H9 (cell line): ENCODE measurements around the gene EPM2A. TPM values are rescaled to one million over a fixed set of nuclear protein-coding genes. Genes with fewer than 3 reads are reported as not detected.
A peak's percentile ranks its signal among the peaks of the same experiment; 100 is the strongest.

Source experiments
- DNase-seq: peaks from one replicate; pipeline ENCODE4 v3.0.0-alpha.2; 2017
- H2AFZ ChIP-seq: one replicate; pipeline ENCODE4 v1.6.1; 2013; ENCODE audit warnings: mild to moderate bottlenecking, low read length, control low read depth, moderate library complexity
- H2AK5ac ChIP-seq: 2 replicates; pipeline ENCODE4 v1.6.1; 2013; ENCODE audit warnings: low read length, control low read depth, mixed read lengths; ENCODE audit not compliant: insufficient read length
- H2BK120ac ChIP-seq: one replicate; pipeline ENCODE4 v1.6.1; 2013; ENCODE audit warnings: low read depth, mild to moderate bottlenecking, low read length, control low read depth, inconsistent platforms; ENCODE audit not compliant: poor library complexity, severe bottlenecking
- H2BK12ac ChIP-seq: 2 replicates; pipeline ENCODE4 v1.6.1; 2013; ENCODE audit warnings: low read length, control low read depth, mixed read lengths, low read depth; ENCODE audit not compliant: insufficient read length
- H2BK15ac ChIP-seq: 2 replicates; pipeline ENCODE4 v1.6.1; 2013; ENCODE audit warnings: low read depth, low read length, control low read depth
- H2BK20ac ChIP-seq: one replicate; pipeline ENCODE4 v1.6.1; 2013; ENCODE audit warnings: low read depth, mild to moderate bottlenecking, low read length, control low read depth, inconsistent platforms; ENCODE audit not compliant: poor library complexity, severe bottlenecking
- H2BK5ac ChIP-seq: 2 replicates; pipeline ENCODE4 v1.6.1; 2013; ENCODE audit warnings: low read length, control low read depth, mixed read lengths; ENCODE audit not compliant: insufficient read length
- H3K14ac ChIP-seq: 2 replicates; pipeline ENCODE4 v1.6.1; 2013; ENCODE audit warnings: low read length, control low read depth; ENCODE audit not compliant: insufficient read depth
- H3K18ac ChIP-seq: 2 replicates; pipeline ENCODE4 v1.6.1; 2013; ENCODE audit warnings: low read depth, mild to moderate bottlenecking, mixed read lengths, low read length, control low read depth; ENCODE audit not compliant: insufficient read length
- H3K23ac ChIP-seq: 2 replicates; pipeline ENCODE4 v1.6.1; 2013; ENCODE audit warnings: low read length, control low read depth, mixed read lengths, low read depth; ENCODE audit not compliant: insufficient read length
- H3K23me2 ChIP-seq: 2 replicates; pipeline ENCODE4 v1.6.1; 2013; ENCODE audit warnings: low read depth, mild to moderate bottlenecking, mixed read lengths, low read length, control low read depth; ENCODE audit not compliant: insufficient read length, poor library complexity, severe bottlenecking
- H3K27ac ChIP-seq: 2 replicates; pipeline ENCODE4 v1.5.1; 2013; ENCODE audit warnings: low read length, control low read depth, mixed read lengths, low read depth; ENCODE audit not compliant: insufficient read length
- H3K27me3 ChIP-seq: 2 replicates; pipeline ENCODE4 v1.6.1; 2013; ENCODE audit warnings: low read length, control low read depth, inconsistent platforms; ENCODE audit not compliant: insufficient read depth
- H3K4ac ChIP-seq: 2 replicates; pipeline ENCODE4 v1.6.1; 2013; ENCODE audit warnings: low read depth, mild to moderate bottlenecking, control low read depth, inconsistent platforms, low read length, moderate library complexity
- H3K4me1 ChIP-seq: 2 replicates; pipeline ENCODE4 v1.6.1; 2013; ENCODE audit warnings: low read length, control low read depth, inconsistent platforms; ENCODE audit not compliant: insufficient read depth
- H3K4me2 ChIP-seq: 2 replicates; pipeline ENCODE4 v1.6.1; 2013; ENCODE audit warnings: low read length, control low read depth, mixed read lengths; ENCODE audit not compliant: insufficient read length, insufficient read depth
- H3K56ac ChIP-seq: 2 replicates; pipeline ENCODE4 v1.6.1; 2013; ENCODE audit warnings: low read depth, mild to moderate bottlenecking, mixed read lengths, low read length, control low read depth; ENCODE audit not compliant: insufficient read length
- H3K79me1 ChIP-seq: 2 replicates; pipeline ENCODE4 v1.6.1; 2013; ENCODE audit warnings: low read depth, mild to moderate bottlenecking, moderate library complexity, low read length, control low read depth, inconsistent platforms; ENCODE audit not compliant: insufficient read depth, poor library complexity, severe bottlenecking
- H3K79me2 ChIP-seq: 2 replicates; pipeline ENCODE4 v1.6.1; 2013; ENCODE audit warnings: low read length, control low read depth, inconsistent platforms; ENCODE audit not compliant: insufficient read depth
- H3K9ac ChIP-seq: 2 replicates; pipeline ENCODE4 v1.6.1; 2013; ENCODE audit warnings: low read length, control low read depth, mixed read lengths; ENCODE audit not compliant: insufficient read length; ENCODE audit errors: extremely low read depth
- H3K9me3 ChIP-seq: one replicate; pipeline ENCODE4 v1.6.1; 2013; ENCODE audit warnings: low read depth, low read length, inconsistent platforms; ENCODE audit not compliant: control insufficient read depth
- H3T11ph ChIP-seq: one replicate; pipeline ENCODE4 v1.6.1; 2013; ENCODE audit warnings: mild to moderate bottlenecking, low read length, control low read depth, inconsistent platforms
- H4K20me1 ChIP-seq: one replicate; pipeline ENCODE4 v1.6.1; 2013; ENCODE audit not compliant: control insufficient read depth, insufficient read length, insufficient read depth
- H4K5ac ChIP-seq: 2 replicates; pipeline ENCODE4 v1.6.1; 2013; ENCODE audit warnings: low read depth, mild to moderate bottlenecking, mixed read lengths, low read length, control low read depth; ENCODE audit not compliant: insufficient read length
- H4K8ac ChIP-seq: replicated peaks from 2 replicates; pipeline ENCODE4 v1.6.1; 2013; ENCODE audit warnings: low read length, control low read depth, mixed read lengths, low read depth; ENCODE audit not compliant: insufficient read length
- H4K91ac ChIP-seq: 2 replicates; pipeline ENCODE4 v1.6.1; 2013; ENCODE audit warnings: low read depth, mild to moderate bottlenecking, moderate library complexity, mixed read lengths, low read length, control low read depth; ENCODE audit not compliant: insufficient read length
- H3K27ac Mint-ChIP-seq, 3 experiments: 2 replicates in 2 of 3; 3 replicates in 1 of 3; pipeline ENCODE4 v1.8.0; 2020 to 2021; ENCODE audit warnings: mixed read lengths in 3 of 3, mild to moderate bottlenecking in 1 of 3, moderate library complexity in 1 of 3
- H3K27me3 Mint-ChIP-seq: 2 replicates; pipeline ENCODE4 v1.8.0; 2021; ENCODE audit warnings: low read depth, mild to moderate bottlenecking, moderate library complexity, mixed read lengths
- H3K36me3 Mint-ChIP-seq, 3 experiments: 2 replicates in 2 of 3; 3 replicates in 1 of 3; pipeline ENCODE4 v1.8.0; 2020 to 2021; ENCODE audit warnings: low read depth in 3 of 3, mixed read lengths in 3 of 3; ENCODE audit not compliant: insufficient read depth in 1 of 3
- H3K4me1 Mint-ChIP-seq, 2 experiments: 2 replicates each; pipeline ENCODE4 v1.8.0; 2020; ENCODE audit warnings: mixed read lengths in 2 of 2
- H3K4me3 Mint-ChIP-seq, 2 experiments: 2 replicates in 1 of 2; 3 replicates in 1 of 2; pipeline ENCODE4 v1.8.0; 2020 to 2021; ENCODE audit warnings: mild to moderate bottlenecking in 2 of 2, mixed read lengths in 2 of 2, moderate library complexity in 1 of 2
- H3K9me3 Mint-ChIP-seq, 2 experiments: 2 replicates in 1 of 2; 3 replicates in 1 of 2; pipeline ENCODE4 v1.8.0; 2020; ENCODE audit warnings: mild to moderate bottlenecking in 2 of 2, mixed read lengths in 2 of 2, moderate library complexity in 1 of 2
- WGBS: extraction: QIAGEN DNeasy Blood & Tissue Kit; methylation state at CpG from one replicate; pipeline ENCODE4 v1.1.7; 2013; ENCODE audit warnings: missing lambda C conversion rate, low lambda C conversion rate, mixed read lengths; ENCODE audit not compliant: insufficient read length; ENCODE audit errors: extremely low coverage; 5-methylcytosine and 5-hydroxymethylcytosine counted together
- total RNA-seq: library from RNA; stranded (reverse); gene quantifications from 2 replicates; pipeline ENCODE4 v1.2.1, GENCODE V29; 2021
- TF ChIP-seq, protein P1 (sequence below): fragments of 200-600 bp; sonication (generic); conservative IDR thresholded peaks from 3 replicates; pipeline ENCODE4 v1.8.0; 2021; ENCODE audit warnings: antibody characterized with exemption, mild to moderate bottlenecking

The EPM2A gene
- total RNA-seq, 1 experiment from 2014 or later, result 8.2 TPM

DNA sequence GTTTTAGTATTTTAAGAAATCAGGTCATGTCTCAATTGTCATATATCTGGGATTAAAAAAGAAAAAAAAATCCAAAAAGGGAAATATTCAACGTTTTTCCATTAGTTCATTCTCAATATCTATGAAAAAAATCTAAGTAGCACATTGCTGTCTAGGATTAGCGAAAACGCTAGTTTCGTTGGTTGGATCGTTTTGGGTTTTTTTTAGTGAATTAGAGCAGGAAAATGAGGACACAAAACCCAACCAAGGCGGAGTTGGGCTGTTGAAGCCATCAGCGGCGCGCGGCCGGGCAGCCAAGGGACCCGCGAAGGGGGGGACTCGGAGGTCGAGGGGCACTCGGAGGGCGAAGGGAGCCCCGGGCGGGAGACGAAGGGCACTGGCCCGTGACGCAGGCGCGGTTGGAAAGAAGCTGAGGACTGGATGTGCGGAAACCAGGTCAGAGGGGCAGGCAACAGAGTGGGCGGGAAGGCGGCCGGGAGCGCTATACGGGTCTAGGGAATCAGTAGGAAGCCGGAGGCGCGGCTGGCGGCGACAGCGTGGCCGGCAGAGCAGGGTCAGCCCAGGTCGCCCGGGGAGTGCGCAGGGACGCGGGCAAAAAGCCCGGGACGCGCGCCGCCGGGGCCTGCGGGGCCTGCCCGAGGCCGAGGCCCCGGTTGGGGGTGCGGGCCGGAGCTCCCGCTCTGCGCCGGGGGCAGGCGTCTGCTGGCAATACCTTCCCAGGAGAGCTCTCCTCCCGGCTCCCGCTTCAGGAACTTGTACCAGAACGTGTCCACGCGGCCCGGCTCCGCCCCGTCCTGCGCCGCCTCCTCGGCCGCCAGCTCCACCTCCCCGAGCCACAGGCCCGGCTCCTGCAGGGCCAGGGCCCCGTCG lies 599 bp downstream of the EPM2A start:
- H2BK5ac ChIP-seq, result no peak overlapping the region
- peak overlapping the region; percentile 94 for H3K18ac ChIP-seq
- no peak overlapping the region for H4K91ac ChIP-seq
- no CpG with 5 or more reads among the region's 74 CpGs for WGBS
- no peak overlapping the region for H2BK20ac ChIP-seq
- peak overlapping the region; percentile 78 for H3K27ac ChIP-seq
- no peaks in the 10 kb centered on the region for H4K20me1 ChIP-seq
- peak; percentile 93 for DNase-seq
- Mint-ChIP-seq H3K4me1 (peaks cover 10 to 17% of the 10 kb centered on the region in 2 experiments), H3K27me3 (no peaks in the 10 kb centered on the region), H3K27ac (peak overlapping the region; percentile 92 to 98 (median 98)), H3K9me3 (peaks cover 6 to 12% of the 10 kb centered on the region in 2 experiments; a peak in 3 of 5 replicates), H3K36me3 (peaks cover 6 to 9% (median 7%) of the 10 kb centered on the region in 3 experiments; a peak in 6 of 7 replicates), H3K4me3 (peak overlapping the region; percentile 82 to 89)
- H3K79me1 ChIP-seq, result no peaks in the 10 kb centered on the region
- H3K56ac ChIP-seq, result no peak overlapping the region
- H3K23ac ChIP-seq, result no peak overlapping the region
- no peaks in the 10 kb centered on the region for H3K79me2 ChIP-seq
- no peak overlapping the region for H3T11ph ChIP-seq
- TF ChIP-seq, protein P1, sequence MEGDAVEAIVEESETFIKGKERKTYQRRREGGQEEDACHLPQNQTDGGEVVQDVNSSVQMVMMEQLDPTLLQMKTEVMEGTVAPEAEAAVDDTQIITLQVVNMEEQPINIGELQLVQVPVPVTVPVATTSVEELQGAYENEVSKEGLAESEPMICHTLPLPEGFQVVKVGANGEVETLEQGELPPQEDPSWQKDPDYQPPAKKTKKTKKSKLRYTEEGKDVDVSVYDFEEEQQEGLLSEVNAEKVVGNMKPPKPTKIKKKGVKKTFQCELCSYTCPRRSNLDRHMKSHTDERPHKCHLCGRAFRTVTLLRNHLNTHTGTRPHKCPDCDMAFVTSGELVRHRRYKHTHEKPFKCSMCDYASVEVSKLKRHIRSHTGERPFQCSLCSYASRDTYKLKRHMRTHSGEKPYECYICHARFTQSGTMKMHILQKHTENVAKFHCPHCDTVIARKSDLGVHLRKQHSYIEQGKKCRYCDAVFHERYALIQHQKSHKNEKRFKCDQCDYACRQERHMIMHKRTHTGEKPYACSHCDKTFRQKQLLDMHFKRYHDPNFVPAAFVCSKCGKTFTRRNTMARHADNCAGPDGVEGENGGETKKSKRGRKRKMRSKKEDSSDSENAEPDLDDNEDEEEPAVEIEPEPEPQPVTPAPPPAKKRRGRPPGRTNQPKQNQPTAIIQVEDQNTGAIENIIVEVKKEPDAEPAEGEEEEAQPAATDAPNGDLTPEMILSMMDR, result no peak
- no peak overlapping the region for H4K5ac ChIP-seq
- peak overlapping the region; percentile 48 for H3K9ac ChIP-seq
- no peak overlapping the region for H2AK5ac ChIP-seq
- peak overlapping the region; percentile 67 for H3K4me2 ChIP-seq
- no peak overlapping the region for H2BK12ac ChIP-seq
- H2BK120ac ChIP-seq, result no peak overlapping the region
- H2AFZ ChIP-seq, result no peak overlapping the region
- no peaks in the 10 kb centered on the region for H3K23me2 ChIP-seq
- no peak overlapping the region for H4K8ac ChIP-seq
- H2BK15ac ChIP-seq, result no peak overlapping the region
- H3K9me3 ChIP-seq, result no peaks in the 10 kb centered on the region
- H3K4me1 ChIP-seq, result no peaks in the 10 kb centered on the region
- H3K27me3 ChIP-seq, result no peaks in the 10 kb centered on the region
- H3K4ac ChIP-seq, result no peak overlapping the region; the same call in 1 of the 2 replicates
- H3K14ac ChIP-seq, result peak overlapping the region; percentile 97
